CD4-positive, CD25-positive, alpha-beta regulatory T cell (primary cell): ENCODE measurements around the gene H6PD. TPM values are rescaled to one million over a fixed set of nuclear protein-coding genes. Genes with fewer than 3 reads are reported as not detected.

ENCODE experiments used
- ATAC-seq, 2 donors: fragments of 150-1000 bp; cut with Tn5 transposase; one replicate each; pipeline ENCODE4 v1.10.0; 2021; ENCODE audit warnings: low read depth in 2 of 2, moderate number of reproducible peaks in 2 of 2, moderate library complexity in 1 of 2
- DNase-seq, 3 donors: peaks; one replicate each; pipeline versions ENCODE4 v3.0.0 to v3.0.0-alpha.2; 2012 to 2022; ENCODE audit warnings: mixed read lengths in 1 of 3
- H3K27ac ChIP-seq: one replicate; pipeline ENCODE4 v1.7.0; 2013; ENCODE audit warnings: mild to moderate bottlenecking, low read length; ENCODE audit not compliant: insufficient read depth, poor library complexity, severe bottlenecking
- H3K27me3 ChIP-seq: one replicate; pipeline ENCODE4 v1.7.0; 2013; ENCODE audit warnings: low read length; ENCODE audit not compliant: control insufficient read depth, insufficient read depth
- H3K36me3 ChIP-seq: one replicate; pipeline ENCODE4 v1.7.0; 2013; ENCODE audit warnings: mild to moderate bottlenecking, low read length, moderate library complexity; ENCODE audit not compliant: control insufficient read depth, insufficient read depth
- H3K4me1 ChIP-seq: 2 replicates; pipeline ENCODE4 v1.7.0; 2013; ENCODE audit warnings: mild to moderate bottlenecking, low read length; ENCODE audit not compliant: insufficient read depth, control insufficient read depth, poor library complexity, severe bottlenecking
- H3K4me3 ChIP-seq: one replicate; pipeline ENCODE4 v1.7.0; 2013; ENCODE audit warnings: low read depth, mild to moderate bottlenecking, low read length, moderate library complexity
- H3K9me3 ChIP-seq, 2 experiments: 1 replicate in 1 of 2; 2 replicates in 1 of 2; pipeline ENCODE4 v1.7.0; 2013; ENCODE audit warnings: low read length in 2 of 2, mild to moderate bottlenecking in 1 of 2, moderate library complexity in 1 of 2; ENCODE audit not compliant: control insufficient read depth in 2 of 2
- H3K27ac Mint-ChIP-seq, 3 donors: one replicate each; pipeline ENCODE4 v1.8.0; 2020 to 2022; ENCODE audit warnings: mild to moderate bottlenecking in 3 of 3, mixed read lengths in 3 of 3, moderate library complexity in 2 of 3
- H3K27me3 Mint-ChIP-seq: one replicate; pipeline ENCODE4 v1.8.0; 2022; ENCODE audit warnings: mild to moderate bottlenecking, mixed read lengths
- H3K36me3 Mint-ChIP-seq: one replicate; pipeline ENCODE4 v1.8.0; 2020; ENCODE audit warnings: mixed read lengths
- H3K4me1 Mint-ChIP-seq, 4 donors: one replicate each; pipeline ENCODE4 v1.8.0; 2020 to 2022; ENCODE audit warnings: mixed read lengths in 4 of 4, mild to moderate bottlenecking in 1 of 4
- H3K4me3 Mint-ChIP-seq, 4 donors: one replicate each; pipeline ENCODE4 v1.8.0; 2020 to 2022; ENCODE audit warnings: mild to moderate bottlenecking in 4 of 4, mixed read lengths in 4 of 4, moderate library complexity in 3 of 4
- H3K9me3 Mint-ChIP-seq, 7 donors: one replicate each; pipeline ENCODE4 v1.8.0; 2020 to 2022; ENCODE audit warnings: mixed read lengths in 7 of 7, mild to moderate bottlenecking in 3 of 7, moderate library complexity in 2 of 7
- polyA plus RNA-seq, 4 donors: library from polyadenylated mRNA; unstranded; fragments of 300-500 nt; fragmentation: Illumina TruSeq; gene quantifications; one replicate each; pipeline ENCODE4 v1.2.3, GENCODE V29; 2021
- total RNA-seq: library from RNA; stranded (reverse); gene quantifications from one replicate; pipeline ENCODE4 v1.2.3, GENCODE V29; 2022

H6PD gene
- total and polyA plus RNA-seq, 5 donors from 2014 or later = 7.8 to 19.4 (median 8.9) TPM

DNA sequence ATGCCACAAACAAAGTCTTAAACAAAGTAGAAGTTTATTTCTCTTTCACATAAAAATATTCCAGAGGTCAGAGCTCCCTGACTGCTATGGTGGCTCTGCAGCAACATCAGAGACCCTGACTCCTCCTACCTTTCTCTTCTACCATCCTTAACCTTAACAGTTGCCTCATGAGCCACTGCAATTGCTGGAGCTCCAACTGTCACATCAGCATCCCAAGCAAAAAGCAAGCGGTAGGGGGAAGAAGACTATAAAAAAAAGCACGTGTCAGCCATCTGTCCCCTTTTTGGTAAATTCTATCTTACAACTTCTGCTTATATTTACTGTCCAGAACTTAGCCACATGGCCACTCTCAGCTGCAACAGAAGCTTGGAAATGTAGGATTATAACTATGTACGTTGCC is 21.8 kb upstream of the H6PD start:
- H3K4me1 ChIP-seq = no peaks in the 10 kb centered on the region
- peaks cover under 1% of the 10 kb centered on the region for H3K27me3 ChIP-seq

DNA sequence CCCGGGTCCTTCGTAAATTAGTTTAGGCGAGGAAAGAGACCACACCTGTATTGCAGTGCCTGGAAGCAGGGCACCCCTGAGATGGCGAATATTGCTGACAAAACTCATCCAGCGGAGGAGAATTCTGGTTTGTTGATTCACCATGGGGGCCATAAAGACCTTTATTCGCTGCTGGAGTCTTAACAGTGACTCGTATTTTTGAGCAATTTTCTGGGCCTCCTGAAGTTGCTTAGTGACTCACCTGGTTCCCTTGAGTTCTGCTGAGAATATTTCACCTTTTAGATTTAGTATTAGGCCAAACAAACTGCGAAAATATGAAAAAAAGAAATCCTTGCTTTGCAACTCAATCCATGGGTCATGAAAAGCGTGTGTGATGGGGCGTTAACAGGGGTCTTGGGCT is 20.6 kb upstream of the H6PD start:
- H3K27me3 ChIP-seq = no peaks in the 10 kb centered on the region
- Mint-ChIP-seq H3K4me1 (no peaks in the 10 kb centered on the region), H3K27ac (no peak overlapping the region), H3K27me3 (peaks cover 15% of the 10 kb centered on the region), H3K9me3 (peaks cover 0 to 4% (median 0%) of the 10 kb centered on the region in 7 donors), H3K4me3 (no peak overlapping the region), H3K36me3 (no peaks in the 10 kb centered on the region)
- H3K9me3 ChIP-seq = no peaks in the 10 kb centered on the region
- ATAC-seq (no peak), DNase-seq (no peak)
- no peaks in the 10 kb centered on the region for H3K36me3 ChIP-seq
- H3K4me3 ChIP-seq = no peak overlapping the region
- H3K4me1 ChIP-seq = no peaks in the 10 kb centered on the region
- no peak overlapping the region for H3K27ac ChIP-seq

More for the DNA sequence above, 21.8 kb upstream of the H6PD start:
- peaks cover 0 to 5% (median 0%) of the 10 kb centered on the region in 7 donors for H3K9me3 Mint-ChIP-seq
- H3K27ac Mint-ChIP-seq = no peak overlapping the region
- peaks cover 19% of the 10 kb centered on the region for H3K27me3 Mint-ChIP-seq
- H3K4me3 Mint-ChIP-seq = no peak overlapping the region
- ATAC-seq (no peak), DNase-seq (no peak)
- H3K27ac ChIP-seq = no peak overlapping the region
- no peaks in the 10 kb centered on the region for H3K36me3 ChIP-seq
- no peak overlapping the region for H3K4me3 ChIP-seq
- H3K4me1 Mint-ChIP-seq = no peaks in the 10 kb centered on the region
- no peaks in the 10 kb centered on the region for H3K36me3 Mint-ChIP-seq
- no peaks in the 10 kb centered on the region for H3K9me3 ChIP-seq

- H3K9me3 ChIP-seq = no peaks in the 10 kb centered on the region
- H3K27me3 ChIP-seq = no peaks in the 10 kb centered on the region
- no peaks in the 10 kb centered on the region for H3K4me1 Mint-ChIP-seq
- no peaks in the 10 kb centered on the region for H3K36me3 ChIP-seq
- no peak overlapping the region for H3K4me3 Mint-ChIP-seq
- no peaks in the 10 kb centered on the region for H3K4me1 ChIP-seq
- H3K9me3 Mint-ChIP-seq = no peaks in the 10 kb centered on the region
- no peaks in the 10 kb centered on the region for H3K27me3 Mint-ChIP-seq
- ATAC-seq = no peak
- no peak for DNase-seq
- H3K4me3 ChIP-seq = no peak overlapping the region
- no peak overlapping the region for H3K27ac ChIP-seq
- no peaks in the 10 kb centered on the region for H3K36me3 Mint-ChIP-seq
- no peak overlapping the region for H3K27ac Mint-ChIP-seq
Measured at GRCh38 chr1:9218917-9219316, 15.7 kb upstream of the H6PD start.

DNA sequence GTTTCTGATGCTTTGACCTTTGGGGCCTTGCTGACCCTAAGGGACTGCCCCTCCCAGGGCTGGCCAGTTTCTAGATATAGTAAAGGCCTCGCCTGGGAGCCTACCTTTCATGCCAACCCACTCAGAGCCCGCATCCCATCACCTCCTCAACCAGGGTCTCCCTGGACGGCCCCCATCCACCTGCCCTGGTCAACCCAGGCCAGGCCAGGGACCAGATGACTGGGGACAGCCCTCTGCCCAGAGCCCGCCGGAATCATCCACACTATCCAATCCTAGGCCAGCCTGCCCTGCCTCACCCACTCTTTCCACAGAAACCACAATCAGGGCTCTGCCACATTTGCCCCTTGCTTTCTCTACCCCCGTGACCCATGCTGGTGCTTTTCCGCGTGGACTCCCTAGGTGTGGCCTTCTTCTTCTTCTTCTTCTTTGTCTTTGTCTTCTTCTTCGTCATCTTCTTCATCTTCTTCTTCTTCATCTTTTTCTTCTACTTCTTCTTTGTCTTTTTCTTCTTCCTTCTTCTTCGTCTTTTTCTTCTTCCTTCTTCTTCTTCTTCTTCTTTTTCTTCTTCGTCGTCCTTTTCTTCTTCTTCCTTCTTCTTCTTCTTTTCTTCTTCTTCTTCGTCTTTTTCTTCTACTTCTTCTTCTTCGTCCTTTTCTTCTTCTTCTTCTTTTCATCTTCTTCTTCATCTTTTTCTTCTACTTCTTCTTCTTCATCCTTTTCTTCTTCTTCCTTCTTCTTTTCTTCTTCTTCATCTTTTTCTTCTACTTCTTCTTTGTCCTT is 11.5 kb upstream of the H6PD start:
- H3K36me3 ChIP-seq = no peaks in the 10 kb centered on the region
- H3K9me3 Mint-ChIP-seq = no peaks in the 10 kb centered on the region
- H3K4me3 ChIP-seq = no peak overlapping the region
- no peaks in the 10 kb centered on the region for H3K36me3 Mint-ChIP-seq
- H3K4me1 Mint-ChIP-seq = no peaks in the 10 kb centered on the region
- no peak for ATAC-seq
- peaks cover 2% of the 10 kb centered on the region for H3K27me3 ChIP-seq
- no peak overlapping the region for H3K27ac ChIP-seq
- peaks cover 2% of the 10 kb centered on the region for H3K27me3 Mint-ChIP-seq
- H3K4me1 ChIP-seq = no peaks in the 10 kb centered on the region
- H3K4me3 Mint-ChIP-seq = no peak overlapping the region
- DNase-seq = no peak
- H3K9me3 ChIP-seq = no peaks in the 10 kb centered on the region
- H3K27ac Mint-ChIP-seq = no peak overlapping the region

- peaks cover 6% of the 10 kb centered on the region for H3K27me3 Mint-ChIP-seq
- no peaks in the 10 kb centered on the region for H3K36me3 Mint-ChIP-seq
Measured at GRCh38 chr1:9224664-9225410, 9.7 kb upstream of the H6PD start.

DNA sequence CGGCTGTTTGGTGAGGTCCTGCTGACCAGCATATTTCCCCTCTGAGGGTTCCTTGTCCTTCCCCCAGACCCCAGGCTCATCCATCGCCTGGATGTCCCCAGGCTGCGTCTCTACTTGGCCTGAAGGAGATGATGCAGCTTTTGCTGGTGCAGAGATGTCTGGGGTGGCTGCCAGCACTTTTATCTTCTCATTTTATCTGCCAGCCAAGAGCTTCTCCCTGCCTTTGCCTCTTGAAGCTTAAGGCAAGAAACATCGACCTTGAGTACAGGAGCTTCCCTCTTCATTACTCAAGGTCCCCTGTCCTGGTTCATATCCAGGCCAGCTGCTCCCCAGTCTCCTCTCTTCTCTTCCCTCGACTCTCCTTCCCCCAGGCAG is 9.2 kb upstream of the H6PD start:
- DNase-seq = no peak
- Mint-ChIP-seq H3K36me3 (no peaks in the 10 kb centered on the region), H3K4me3 (no peak overlapping the region), H3K4me1 (no peaks in the 10 kb centered on the region), H3K27ac (no peak overlapping the region), H3K27me3 (peaks cover 6% of the 10 kb centered on the region), H3K9me3 (no peaks in the 10 kb centered on the region)
- H3K4me3 ChIP-seq = no peak overlapping the region
- no peak for ATAC-seq
- H3K9me3 ChIP-seq = no peaks in the 10 kb centered on the region
- H3K36me3 ChIP-seq = no peaks in the 10 kb centered on the region
- peaks cover 2% of the 10 kb centered on the region for H3K27me3 ChIP-seq
- H3K27ac ChIP-seq = no peak overlapping the region
- H3K4me1 ChIP-seq = no peaks in the 10 kb centered on the region

More at GRCh38 chr1:9224664-9225410, 9.7 kb upstream of the H6PD start:
- no peak overlapping the region for H3K4me3 ChIP-seq
- no peak for ATAC-seq
- no peak overlapping the region for H3K27ac Mint-ChIP-seq
- no peaks in the 10 kb centered on the region for H3K9me3 ChIP-seq
- DNase-seq = no peak
- no peaks in the 10 kb centered on the region for H3K4me1 Mint-ChIP-seq
- H3K27ac ChIP-seq = no peak overlapping the region
- H3K9me3 Mint-ChIP-seq = no peaks in the 10 kb centered on the region
- peaks cover 2% of the 10 kb centered on the region for H3K27me3 ChIP-seq
- H3K4me3 Mint-ChIP-seq = no peak overlapping the region
- H3K36me3 ChIP-seq = no peaks in the 10 kb centered on the region
- no peaks in the 10 kb centered on the region for H3K4me1 ChIP-seq

DNA sequence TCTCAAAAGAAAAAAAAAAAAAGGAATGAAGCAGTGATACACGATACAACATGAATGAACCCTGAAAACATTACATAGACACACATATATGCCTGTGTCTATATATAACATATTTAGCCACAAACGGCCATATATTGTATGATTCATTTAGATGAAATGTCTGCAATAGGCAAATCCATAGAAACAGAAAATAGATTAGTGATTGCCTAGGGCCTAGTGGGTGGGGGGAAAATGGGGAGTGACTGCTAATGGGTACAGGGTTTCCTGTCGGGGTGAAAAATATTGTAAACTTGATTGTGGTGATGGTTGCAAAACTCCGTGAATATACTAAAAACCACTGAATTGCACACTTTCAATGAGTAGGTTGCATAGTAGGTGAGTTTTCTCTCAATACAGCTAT is 6.0 kb upstream of the H6PD start:
- Mint-ChIP-seq H3K27me3 (peaks cover 6% of the 10 kb centered on the region), H3K4me3 (peak overlapping the region in 2 of 4 donors; percentile 8 to 51), H3K9me3 (no peaks in the 10 kb centered on the region), H3K27ac (no peak overlapping the region), H3K36me3 (no peaks in the 10 kb centered on the region), H3K4me1 (peaks cover 0 to 3% (median 1%) of the 10 kb centered on the region in 4 donors)
- peaks cover 2% of the 10 kb centered on the region for H3K27me3 ChIP-seq
- DNase-seq (no peak), ATAC-seq (no peak)
- H3K4me3 ChIP-seq = no peak overlapping the region
- no peaks in the 10 kb centered on the region for H3K36me3 ChIP-seq
- H3K27ac ChIP-seq = no peak overlapping the region
- no peaks in the 10 kb centered on the region for H3K4me1 ChIP-seq
- no peaks in the 10 kb centered on the region for H3K9me3 ChIP-seq
